GF-D8 (cell line): ENCODE results near the gene REG3A.

Experiments
- DNase-seq: peaks from one replicate; lab custom pipeline; 2025; lab: John Stamatoyannopoulos, UW

Gene REG3A

GRCh38 chr2:79159653-79160052 lies at the start of gene REG3A:
Gene REG3A, minus strand, starts transcription at chr2:79159753. Its CDS starts 348 bp downstream, at chr2:79159405.
- no peak for DNase-seq

DNA sequence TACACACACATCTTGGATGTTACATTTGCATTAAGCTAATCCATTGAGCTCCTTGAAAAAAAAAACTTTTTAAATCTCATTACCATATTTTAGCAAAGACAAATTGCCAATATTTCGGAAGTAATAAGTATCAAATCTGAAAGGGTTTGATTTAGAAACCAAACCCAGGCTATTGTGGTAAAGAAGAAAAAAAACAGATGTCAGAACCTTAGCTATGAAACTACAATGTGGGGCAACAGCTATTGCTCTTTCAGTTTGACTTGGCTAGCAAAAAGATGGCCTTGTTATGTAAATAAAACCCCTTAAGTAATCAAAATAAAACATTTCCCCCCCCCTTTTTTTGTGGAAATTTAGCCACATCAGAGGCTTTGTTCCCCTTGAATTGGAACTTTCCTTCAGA lies 41.2 kb upstream of the REG3A start:
- DNase-seq = no peak

GRCh38 chr2:79191816-79192215 lies 32.3 kb upstream of the REG3A start:
- no peak for DNase-seq

GRCh38 chr2:79191081-79191480 lies 31.5 kb upstream of the REG3A start:
- no peak for DNase-seq

GRCh38 chr2:79189465-79189864 lies 29.9 kb upstream of the REG3A start:
- DNase-seq = no peak

GRCh38 chr2:79181617-79182016 lies 22.1 kb upstream of the REG3A start:
- no peak for DNase-seq

DNA sequence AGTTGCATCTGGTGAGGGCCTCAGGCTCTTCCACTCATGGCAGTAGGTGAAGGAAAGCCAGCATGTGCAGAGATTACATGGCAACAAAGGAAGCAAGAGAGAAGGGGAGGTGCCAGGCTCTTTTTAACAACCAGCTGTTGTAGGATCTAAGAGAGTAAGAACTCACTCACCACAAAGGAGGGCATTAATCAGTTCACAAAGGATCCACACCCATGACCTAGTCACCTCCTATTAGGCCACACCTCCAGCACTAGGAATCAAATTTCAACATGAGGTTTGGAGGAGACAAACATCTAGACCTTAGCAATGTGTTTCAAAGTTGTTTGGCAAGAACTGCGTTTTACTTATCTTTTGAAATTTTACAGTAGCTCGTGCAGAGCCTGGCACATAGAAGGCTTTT lies 20.5 kb upstream of the REG3A start:
- no peak for DNase-seq

DNA sequence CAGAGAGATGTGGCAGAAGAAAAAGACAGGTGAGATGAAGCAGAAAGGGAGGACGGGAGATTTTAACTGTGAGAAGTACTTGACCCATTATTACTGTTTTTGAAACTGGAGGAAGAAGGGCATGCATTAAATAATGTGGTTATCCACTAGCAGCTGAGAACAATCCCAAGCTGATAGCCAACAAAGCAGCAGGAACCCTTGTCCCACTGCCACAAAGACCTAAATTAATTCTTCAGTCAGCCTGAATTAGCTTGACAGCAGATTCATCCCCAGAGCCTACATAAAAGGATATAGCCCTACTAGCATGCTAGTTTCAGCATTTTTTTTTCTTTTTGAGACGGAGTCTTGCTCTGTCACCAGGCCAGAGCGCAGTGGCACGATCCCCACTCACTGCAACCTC lies 19.5 kb upstream of the REG3A start:
- no peak for DNase-seq

DNA sequence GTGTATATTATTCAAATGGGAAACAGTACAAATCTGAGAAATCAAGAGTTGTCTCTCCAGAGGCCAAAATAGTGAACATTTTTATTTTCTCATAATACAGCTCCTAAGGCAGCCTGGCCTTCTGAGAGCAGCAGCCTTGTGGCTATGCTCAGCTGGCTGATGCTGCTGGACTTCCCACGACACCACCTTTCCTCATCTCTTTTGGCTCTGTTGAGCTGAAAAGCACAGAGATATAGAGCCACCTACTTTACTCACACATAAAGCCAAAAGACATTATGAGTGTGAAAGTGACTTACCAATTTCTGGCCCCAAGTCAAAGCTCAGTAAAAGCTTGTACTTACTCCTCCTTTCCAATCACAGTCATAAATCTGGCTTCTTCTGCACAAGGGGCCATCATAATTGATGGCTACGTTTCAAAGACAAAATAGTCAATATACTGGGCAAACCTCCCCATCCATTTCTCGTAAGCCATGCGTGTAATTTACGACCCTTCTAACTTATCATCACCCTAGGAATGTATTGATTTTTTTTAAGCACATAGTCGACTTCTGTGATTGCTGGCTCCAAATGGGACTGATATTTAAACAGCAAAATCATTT lies 18.6 kb upstream of the REG3A start:
- no peak for DNase-seq

- DNase-seq = no peak
Measured at GRCh38 chr2:79171348-79171958, 11.9 kb upstream of the REG3A start.

DNA sequence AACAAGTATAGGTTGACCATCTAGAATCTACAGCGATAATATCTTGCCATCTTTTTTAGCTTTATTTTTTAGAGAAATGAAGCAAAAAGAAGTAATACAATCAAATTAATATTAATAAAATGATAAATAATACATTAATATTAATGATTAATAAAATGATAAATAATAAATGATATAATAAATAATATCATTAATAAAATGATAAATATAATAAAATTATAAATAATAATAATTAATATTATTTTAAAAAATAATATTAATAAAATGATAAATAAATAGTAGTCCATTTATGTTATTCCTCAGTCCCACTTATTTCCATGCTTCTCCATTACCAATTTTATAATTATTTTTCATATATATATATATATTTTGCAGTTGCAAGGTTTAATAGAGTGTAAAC lies 3.2 kb upstream of the REG3A start:
- DNase-seq = no peak

GRCh38 chr2:79162132-79162531 lies 2.6 kb upstream of the REG3A start:
- DNase-seq = no peak

GRCh38 chr2:79159030-79159429 lies 523 bp downstream of the REG3A start:
- DNase-seq = no peak

GRCh38 chr2:79155826-79156476 lies 3.6 kb downstream of the REG3A start:
- DNase-seq = no peak

GRCh38 chr2:79139423-79139822 lies 20.1 kb downstream of the REG3A start:
- DNase-seq = no peak

DNA sequence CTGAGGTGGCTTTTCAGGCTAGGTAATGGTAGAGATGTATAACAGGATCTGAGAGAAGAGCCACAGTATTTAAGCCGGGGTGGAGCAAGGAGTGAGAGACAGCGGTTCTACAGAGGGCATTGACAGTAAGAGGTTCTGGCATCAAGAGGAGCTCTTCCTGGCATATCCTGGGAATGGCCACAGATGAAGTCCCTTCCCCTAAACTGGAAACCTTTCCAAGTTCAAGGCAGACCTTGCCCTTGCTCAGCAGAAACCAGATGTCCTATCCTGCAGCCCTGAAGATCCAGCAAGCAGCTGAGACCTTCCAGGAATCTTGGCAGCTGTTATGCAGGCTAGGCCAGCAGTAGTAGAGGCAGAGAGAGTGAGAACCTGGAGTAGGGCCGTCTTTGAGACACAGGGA lies 21.2 kb downstream of the REG3A start:
- DNase-seq = no peak

GRCh38 chr2:79131687-79132086 lies 27.9 kb downstream of the REG3A start:
- no peak for DNase-seq

GRCh38 chr2:79129804-79130203 lies 29.7 kb downstream of the REG3A start:
- DNase-seq = no peak

DNA sequence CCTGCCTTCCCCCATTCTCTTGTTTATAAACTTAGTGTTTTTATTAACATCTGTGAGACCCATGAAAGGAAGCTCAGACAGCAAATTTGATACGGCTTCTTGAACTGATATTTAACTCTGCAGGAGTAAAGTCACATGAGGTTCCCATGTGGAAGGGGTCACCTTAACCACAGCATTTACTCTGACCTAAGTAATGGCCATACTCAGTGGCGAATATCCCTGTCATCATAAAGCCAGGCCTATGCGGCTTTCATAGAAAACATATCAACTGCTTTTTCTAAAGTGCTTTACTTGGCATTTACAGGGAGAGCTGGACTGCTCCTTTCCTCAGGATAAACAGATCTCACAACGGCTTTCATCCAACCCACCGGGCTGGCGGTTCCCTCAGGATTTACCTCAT lies 30.3 kb downstream of the REG3A start:
- DNase-seq = no peak

DNA sequence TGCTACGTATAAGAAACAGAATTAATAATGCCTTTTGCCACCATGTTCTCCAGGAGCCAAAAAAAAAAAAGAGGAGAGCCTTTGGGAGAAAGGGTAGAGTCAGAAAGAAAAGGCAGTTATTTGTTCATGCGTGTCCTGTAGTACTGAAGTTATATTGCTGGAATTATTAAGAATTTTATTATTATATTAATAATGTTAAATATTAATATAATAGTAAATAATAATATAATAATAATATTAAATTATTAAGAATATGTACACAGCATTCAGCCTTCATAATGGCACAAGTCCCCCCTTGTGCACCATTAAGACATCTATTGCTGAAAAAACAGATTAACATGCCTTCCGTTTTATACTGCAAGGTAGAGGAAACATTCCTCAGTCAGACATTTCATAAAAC lies 31.1 kb downstream of the REG3A start:
- no peak for DNase-seq

GRCh38 chr2:79125721-79125985 lies 33.9 kb downstream of the REG3A start:
- no peak for DNase-seq

DNA sequence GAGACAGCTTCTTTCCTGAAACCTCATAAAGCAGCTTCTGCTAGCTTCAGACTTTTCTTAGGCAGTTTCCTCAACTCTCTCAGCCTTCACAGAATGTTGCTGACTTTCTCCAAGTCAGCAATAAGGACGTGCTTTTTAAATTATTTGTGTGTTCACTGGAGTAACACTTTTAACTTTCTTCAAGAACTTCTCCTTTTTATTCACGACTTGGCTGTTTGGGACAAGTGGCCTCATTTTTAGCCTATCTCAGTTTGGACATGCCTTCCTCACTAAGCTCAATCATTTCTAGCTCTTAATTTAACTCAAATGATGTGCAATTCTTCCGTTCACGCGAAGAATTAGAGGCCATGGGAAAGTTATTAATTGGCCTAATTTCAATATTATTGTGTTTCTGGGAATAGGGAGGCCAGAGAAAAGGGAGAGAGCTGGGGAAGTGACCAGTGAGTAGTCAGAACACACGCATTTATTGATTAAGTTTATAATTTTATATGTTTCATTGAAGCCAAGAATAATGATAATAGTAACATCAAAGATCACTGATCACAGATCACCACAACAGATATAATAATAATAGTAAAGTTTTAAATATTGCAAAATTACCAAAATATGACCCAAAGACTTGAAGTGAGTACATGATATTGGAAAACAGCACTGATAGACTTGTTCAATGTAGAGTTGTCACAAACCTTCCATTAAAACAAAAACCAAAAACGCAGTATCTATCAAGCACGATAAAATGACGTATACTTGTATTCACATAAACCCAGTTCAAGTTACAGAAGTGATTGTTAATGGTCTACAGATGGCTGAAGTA lies 34.4 kb downstream of the REG3A start:
- DNase-seq = no peak

DNA sequence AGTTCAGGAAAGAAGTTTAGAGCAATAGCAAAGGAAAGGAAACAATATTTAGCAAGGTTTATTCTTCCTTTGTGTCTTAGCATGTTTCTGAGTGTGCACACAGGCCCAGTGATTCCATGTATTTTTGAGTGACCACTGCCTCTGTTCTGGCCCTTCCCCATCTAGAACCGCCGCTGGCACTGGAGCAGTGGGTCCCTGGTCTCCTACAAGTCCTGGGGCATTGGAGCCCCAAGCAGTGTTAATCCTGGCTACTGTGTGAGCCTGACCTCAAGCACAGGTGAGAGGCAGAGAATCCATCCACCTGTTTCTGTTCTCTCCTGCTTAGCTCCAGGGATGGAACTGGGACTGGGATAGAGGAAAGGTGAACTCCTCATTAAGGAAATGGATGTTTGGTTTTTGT lies 36.9 kb downstream of the REG3A start:
- DNase-seq = no peak
